Fibroblast of skin of right quadriceps (primary cell): Measurements from ENCODE around the gene IL17RC.
A peak's percentile ranks its signal among the peaks of the same experiment; 100 is the strongest.
"Not testable (repeated sequence)": the region's sequence is repeated elsewhere in the genome, so short reads cannot be mapped to it uniquely, and the experiment has no call there.

ENCODE experiments used
- DNase-seq: peaks from one replicate; pipeline ENCODE4 v3.0.0-alpha.2; 2013

The IL17RC gene

GRCh38 chr3:9917820-9918219, 922 bp downstream of the IL17RC start:
- no peak for DNase-seq

GRCh38 chr3:9918261-9919038, 1.6 kb downstream of the IL17RC start:
- no peak for DNase-seq

GRCh38 chr3:9928158-9928557, 11.3 kb downstream of the IL17RC start:
- no peak for DNase-seq

GRCh38 chr3:9930804-9931418, 14.0 kb downstream of the IL17RC start:
- no peak for DNase-seq

- no peak for DNase-seq
Observed at GRCh38 chr3:9932535-9932842, 15.6 kb downstream of the IL17RC start.

- peak; percentile 71 for DNase-seq
Observed at GRCh38 chr3:9932843-9933560, 16.1 kb downstream of the IL17RC start.

- peak; percentile 84 for DNase-seq
Observed at GRCh38 chr3:9933561-9934234, 16.8 kb downstream of the IL17RC start, which contains the start of gene CRELD1. CRELD1 (plus strand) TSS chr3:9933834; CDS start chr3:9934439, 605 bp downstream.

GRCh38 chr3:9934235-9934621, 17.3 kb downstream of the IL17RC start:
- DNase-seq = no peak

- DNase-seq = no peak
Observed at GRCh38 chr3:9934993-9935392, 18.1 kb downstream of the IL17RC start.

- DNase-seq = no peak
Observed at GRCh38 chr3:9935966-9936510, 19.1 kb downstream of the IL17RC start.

- DNase-seq = no peak
Observed at GRCh38 chr3:9937486-9938238, 20.8 kb downstream of the IL17RC start.

GRCh38 chr3:9938966-9939365, 22.1 kb downstream of the IL17RC start:
- no peak for DNase-seq

GRCh38 chr3:9939906-9940305, 23.0 kb downstream of the IL17RC start:
- not testable (repeated sequence) for DNase-seq

GRCh38 chr3:9940746-9941145, 23.8 kb downstream of the IL17RC start:
- DNase-seq = no peak

GRCh38 chr3:9942164-9942563, 25.3 kb downstream of the IL17RC start:
- DNase-seq = no peak

GRCh38 chr3:9942934-9943690, 26.2 kb downstream of the IL17RC start:
- DNase-seq = no peak

- no peak for DNase-seq
Observed at GRCh38 chr3:9944271-9944670, 27.4 kb downstream of the IL17RC start.

- DNase-seq = no peak
Observed at GRCh38 chr3:9945358-9945757, 28.5 kb downstream of the IL17RC start.

- peak; percentile 87 for DNase-seq
Observed at GRCh38 chr3:9946112-9947024, 29.5 kb downstream of the IL17RC start.
